ENCODE data around the gene DOK6.

DOK6 gene

DNA sequence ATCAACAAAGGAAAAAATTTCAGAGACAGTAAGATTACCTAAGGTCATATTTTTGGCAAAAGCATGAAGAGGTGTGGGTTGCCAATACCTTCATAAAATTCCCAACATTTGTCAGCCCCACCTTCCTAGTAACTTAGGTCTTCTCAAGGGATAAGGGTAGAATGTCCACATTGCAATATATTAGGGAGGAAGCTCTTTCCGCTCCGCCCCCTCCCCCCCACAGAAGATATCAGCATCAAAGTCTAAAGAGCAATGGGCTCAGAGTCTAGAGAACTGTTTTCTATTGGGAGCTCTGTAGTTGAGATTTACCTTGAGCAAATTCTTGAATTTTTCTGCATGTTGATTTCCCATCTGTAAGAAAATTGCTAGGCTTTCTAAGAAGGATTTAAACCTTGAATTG, 346.7 kb downstream of the DOK6 start:
- POLR2A ChIA-PET, result no interaction called here
- CTCF ChIA-PET, result no interaction called here
- DNase-seq (ENCODE audit: extremely low spot score), result no peak
- TF ChIP-seq, protein P1, sequence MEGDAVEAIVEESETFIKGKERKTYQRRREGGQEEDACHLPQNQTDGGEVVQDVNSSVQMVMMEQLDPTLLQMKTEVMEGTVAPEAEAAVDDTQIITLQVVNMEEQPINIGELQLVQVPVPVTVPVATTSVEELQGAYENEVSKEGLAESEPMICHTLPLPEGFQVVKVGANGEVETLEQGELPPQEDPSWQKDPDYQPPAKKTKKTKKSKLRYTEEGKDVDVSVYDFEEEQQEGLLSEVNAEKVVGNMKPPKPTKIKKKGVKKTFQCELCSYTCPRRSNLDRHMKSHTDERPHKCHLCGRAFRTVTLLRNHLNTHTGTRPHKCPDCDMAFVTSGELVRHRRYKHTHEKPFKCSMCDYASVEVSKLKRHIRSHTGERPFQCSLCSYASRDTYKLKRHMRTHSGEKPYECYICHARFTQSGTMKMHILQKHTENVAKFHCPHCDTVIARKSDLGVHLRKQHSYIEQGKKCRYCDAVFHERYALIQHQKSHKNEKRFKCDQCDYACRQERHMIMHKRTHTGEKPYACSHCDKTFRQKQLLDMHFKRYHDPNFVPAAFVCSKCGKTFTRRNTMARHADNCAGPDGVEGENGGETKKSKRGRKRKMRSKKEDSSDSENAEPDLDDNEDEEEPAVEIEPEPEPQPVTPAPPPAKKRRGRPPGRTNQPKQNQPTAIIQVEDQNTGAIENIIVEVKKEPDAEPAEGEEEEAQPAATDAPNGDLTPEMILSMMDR (IDR thresholded peaks at IDR 0.05; ENCODE audit: control extremely low read depth, extremely low read depth, low read depth, missing control alignments), result no peak

DNA sequence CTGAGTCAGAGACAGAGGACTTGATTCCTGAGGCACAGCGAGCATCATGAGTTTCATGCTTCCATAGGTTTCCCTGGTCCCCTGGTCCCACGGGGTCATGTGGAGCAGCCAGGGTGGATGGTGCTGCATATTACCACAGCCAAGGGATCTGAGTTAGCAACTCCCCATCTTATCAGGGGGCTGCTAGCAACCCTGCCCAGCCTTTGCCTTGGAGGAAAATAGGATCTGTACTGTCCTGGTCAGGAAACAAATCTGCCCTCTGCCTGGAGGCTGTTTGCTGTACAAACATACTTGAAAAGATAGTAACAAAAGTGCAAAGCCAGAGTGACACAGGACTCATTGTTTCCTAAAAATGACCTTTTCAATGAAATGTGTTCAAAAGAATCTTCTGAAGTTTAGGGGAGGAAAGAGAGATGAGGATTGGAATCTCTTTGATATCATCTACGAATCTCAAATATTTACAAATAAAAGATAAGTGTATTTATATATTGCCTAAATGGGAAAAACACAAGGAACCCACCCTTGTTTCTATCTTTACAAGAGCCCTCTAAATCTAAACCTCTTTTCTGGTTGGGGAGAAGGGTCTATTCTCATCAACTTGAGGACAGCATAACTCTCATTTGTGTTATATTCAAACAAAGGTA, 352.2 kb downstream of the DOK6 start:
- TF ChIP-seq, protein P1 (IDR thresholded peaks at IDR 0.05; ENCODE audit: control extremely low read depth, extremely low read depth, low read depth, missing control alignments), result no peak
- ChIA-PET CTCF (no interaction called here), POLR2A (no interaction called here)
- no peak for DNase-seq (ENCODE audit: extremely low spot score)

DNA sequence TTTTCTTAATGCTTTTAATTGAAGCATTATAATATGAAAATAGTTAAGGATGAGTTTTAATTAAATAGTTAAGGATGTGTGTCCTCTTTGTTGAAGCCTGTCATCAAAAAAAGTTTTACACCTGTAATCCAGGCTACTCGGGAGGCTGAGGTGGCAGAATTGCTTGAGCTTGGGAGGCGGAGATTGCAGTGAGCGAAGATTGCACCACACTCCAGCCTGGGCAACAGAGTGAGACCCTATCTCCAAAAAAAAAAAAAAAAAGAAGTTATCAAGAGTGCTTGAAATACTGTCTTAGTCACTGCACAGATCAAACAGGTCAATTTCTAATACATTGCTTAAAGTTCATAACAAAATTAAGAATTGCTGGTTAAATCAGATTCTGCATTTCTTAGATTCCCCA, 353.4 kb downstream of the DOK6 start:
- DNase-seq (ENCODE audit: extremely low spot score), result no peak
- TF ChIP-seq, protein P1 (IDR thresholded peaks at IDR 0.05; ENCODE audit: control extremely low read depth, extremely low read depth, low read depth, missing control alignments), result no peak
- POLR2A ChIA-PET, result no interaction called here
- CTCF ChIA-PET, result no interaction called here

DNA sequence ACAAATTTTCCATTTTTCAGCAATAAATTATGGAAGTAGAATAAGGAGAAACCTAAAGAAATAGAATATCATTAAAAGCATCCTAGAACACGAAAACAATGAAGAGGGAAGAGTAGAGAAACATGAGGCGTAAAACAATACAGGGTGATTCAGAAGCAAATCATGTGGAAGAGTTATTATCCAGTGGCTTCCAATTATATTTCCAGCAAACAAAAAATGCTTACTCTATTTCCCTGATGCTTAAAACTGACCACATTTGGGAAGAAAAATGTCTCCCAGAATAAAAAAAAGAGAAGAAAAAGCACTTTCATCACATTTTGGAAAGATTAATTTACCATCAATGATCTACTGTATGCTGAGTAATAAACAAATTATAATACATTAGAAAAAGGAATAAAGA, 354.4 kb downstream of the DOK6 start:
- TF ChIP-seq, protein P1 (IDR thresholded peaks at IDR 0.05; ENCODE audit: control extremely low read depth, extremely low read depth, low read depth, missing control alignments), result no peak
- ChIA-PET CTCF (no interaction called here), POLR2A (no interaction called here)
- DNase-seq (ENCODE audit: extremely low spot score), result no peak

DNA sequence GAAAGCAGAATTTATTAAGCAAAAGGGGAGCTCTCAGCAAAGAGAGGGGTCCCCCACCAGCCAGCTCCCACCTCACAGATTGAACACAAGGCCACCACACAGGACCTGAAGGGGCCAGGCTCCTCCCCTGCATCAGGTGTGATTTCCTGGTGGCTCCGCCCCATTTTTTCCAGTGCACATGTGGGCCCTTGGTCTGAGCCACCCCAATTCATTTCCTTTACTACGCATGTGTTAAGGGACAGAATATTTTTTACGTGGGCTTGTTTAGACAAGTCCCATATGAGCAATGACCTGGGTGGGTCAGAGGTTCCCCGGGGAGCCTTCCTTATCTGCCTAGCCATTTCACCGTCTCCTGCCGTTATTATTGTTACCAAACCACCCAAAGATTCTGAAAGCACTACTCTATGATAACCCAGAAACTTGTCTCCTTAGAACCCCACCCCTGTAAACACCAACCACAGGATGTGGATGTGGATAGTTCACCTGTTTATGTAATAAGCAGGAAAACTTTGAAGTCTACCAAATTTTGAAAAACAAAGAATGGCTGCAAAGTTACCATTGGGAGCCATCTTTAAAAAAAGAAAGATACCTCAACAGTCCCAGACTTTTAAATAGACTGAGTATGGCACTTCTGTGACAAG, 355.3 kb downstream of the DOK6 start:
- CTCF ChIA-PET, result no interaction called here
- DNase-seq (ENCODE audit: extremely low spot score), result no peak
- POLR2A ChIA-PET, result no interaction called here
- TF ChIP-seq, protein P1 (IDR thresholded peaks at IDR 0.05; ENCODE audit: control extremely low read depth, extremely low read depth, low read depth, missing control alignments), result no peak

DNA sequence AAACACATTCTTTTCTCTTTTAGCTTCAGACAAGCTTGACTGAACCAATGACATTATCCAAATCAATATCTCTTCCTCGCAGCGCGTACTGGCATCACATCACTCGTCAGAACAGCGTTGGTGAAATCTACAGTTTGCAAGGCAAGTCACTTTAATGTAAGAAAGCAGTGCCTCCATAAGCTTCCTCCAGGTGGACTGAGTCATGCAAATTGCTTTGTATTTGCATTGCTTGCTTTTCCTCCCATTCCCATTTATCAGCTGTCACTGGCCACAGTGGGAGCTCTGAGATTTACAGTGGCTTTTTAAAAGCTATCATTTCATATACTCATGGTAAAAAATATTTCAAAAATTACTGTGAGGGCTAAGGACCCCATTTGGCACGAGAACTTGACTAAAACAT, 357.0 kb downstream of the DOK6 start:
- DNase-seq (ENCODE audit: extremely low spot score), result no peak
- TF ChIP-seq, protein P1 (IDR thresholded peaks at IDR 0.05; ENCODE audit: control extremely low read depth, extremely low read depth, low read depth, missing control alignments), result no peak
- POLR2A ChIA-PET, result no interaction called here
- CTCF ChIA-PET, result interaction anchor here (1.3 to 1.4 kb wide), 2 partner anchors 9 to 12 kb away, joined by 3 to 4 read pairs; no protein-coding TSS in a partner anchor
